ENCODE data around the gene MAP2K5.

The MAP2K5 gene

GRCh38 chr15:67788986-67789385 is 246.5 kb downstream of the MAP2K5 start:
- no peak for DNase-seq

- DNase-seq, result no peak
Observed at GRCh38 chr15:67790610-67791319, 248.3 kb downstream of the MAP2K5 start.

GRCh38 chr15:67792250-67792942 is 249.9 kb downstream of the MAP2K5 start:
- no peak for DNase-seq

GRCh38 chr15:67794832-67795574 is 252.5 kb downstream of the MAP2K5 start:
- DNase-seq, result peak; percentile 79

GRCh38 chr15:67796196-67797127 is 254.0 kb downstream of the MAP2K5 start:
- DNase-seq, result no peak

GRCh38 chr15:67799801-67800205 is 257.3 kb downstream of the MAP2K5 start:
- DNase-seq, result no peak

- DNase-seq, result no peak
Observed at GRCh38 chr15:67801142-67801541, 258.6 kb downstream of the MAP2K5 start.

- DNase-seq, result no peak
Observed at GRCh38 chr15:67801926-67802914, 259.7 kb downstream of the MAP2K5 start.

- no peak for DNase-seq
Observed at GRCh38 chr15:67803299-67803698, 260.8 kb downstream of the MAP2K5 start.

GRCh38 chr15:67803996-67804843 is 261.7 kb downstream of the MAP2K5 start:
- no peak for DNase-seq

- DNase-seq, result no peak
Observed at GRCh38 chr15:67805008-67805665, 262.6 kb downstream of the MAP2K5 start.

- no peak for DNase-seq
Observed at GRCh38 chr15:67805666-67806516, 263.4 kb downstream of the MAP2K5 start.

GRCh38 chr15:67806536-67806935 is 264.0 kb downstream of the MAP2K5 start:
- DNase-seq, result no peak

- DNase-seq, result no peak
Observed at GRCh38 chr15:67807141-67807540, 264.6 kb downstream of the MAP2K5 start.

GRCh38 chr15:67807836-67808235 is 265.3 kb downstream of the MAP2K5 start:
- no peak for DNase-seq

- DNase-seq, result no peak
Observed at GRCh38 chr15:67808821-67809220, 266.3 kb downstream of the MAP2K5 start.

- DNase-seq, result no peak
Observed at GRCh38 chr15:67809441-67809840, 266.9 kb downstream of the MAP2K5 start.

GRCh38 chr15:67809866-67810265 is 267.4 kb downstream of the MAP2K5 start:
- DNase-seq, result no peak

GRCh38 chr15:67812241-67812644 is 269.7 kb downstream of the MAP2K5 start:
- no peak for DNase-seq
